Tracheal epithelial cell (primary cell): Measurements from ENCODE around the gene DHRS9. TPM values are rescaled to one million over a fixed set of nuclear protein-coding genes. Genes with fewer than 3 reads are reported as not detected.

Experiments used
- total RNA-seq: library from RNA; depleted of rRNA; stranded (reverse); fragments of >200 nt; gene quantifications from 2 replicates; pipeline ENCODE4 v1.2.1, GENCODE V29; 2014

Gene DHRS9
- total RNA-seq: 0.72 and 13.0 TPM in 2 replicates

DNA sequence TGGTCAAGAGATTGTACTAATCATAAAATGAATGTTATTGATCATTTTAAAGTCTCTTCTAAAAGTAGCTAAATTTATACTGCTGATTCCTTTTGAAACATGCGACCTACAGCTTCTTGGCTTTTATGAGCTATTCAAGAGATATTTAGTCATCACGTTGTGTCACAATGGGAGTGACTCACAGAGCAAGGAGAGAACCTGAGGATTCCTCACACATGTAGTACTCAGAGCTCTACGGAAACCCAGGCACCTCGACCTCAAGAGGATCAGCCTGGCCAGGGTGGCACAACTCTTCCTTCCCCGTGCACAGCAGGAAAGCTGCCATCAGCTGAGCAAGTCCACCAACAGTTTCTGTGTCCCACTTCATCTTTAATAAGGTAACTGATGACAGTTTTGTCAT lies at the start of gene DHRS9:
Gene DHRS9, plus strand, starts transcription at position 223 of the 400 bp plus-strand sequence. CDS start 12,019 bp downstream, outside the sequence.

GRCh38 chr2:169031202-169031601 lies 38.2 kb upstream of the DHRS9 start, which contains the start of gene ABCB11:
Gene ABCB11, minus strand, starts transcription at chr2:169031324. Its CDS starts 13,199 bp downstream, at chr2:169018125.

Other genes starting within 250 kb of the DHRS9 start
- gene SPC25, start 179.1 kb upstream of the DHRS9 start, total RNA-seq: 0.24 TPM in 1 of 2 replicates, not detected in the other
- not detected in 2 replicates for gene G6PC2, start 168.3 kb upstream of the DHRS9 start, total RNA-seq
- gene ABCB11, start 38.2 kb upstream of the DHRS9 start, total RNA-seq: under 0.01 TPM in 1 of 2 replicates, not detected in the other